Adipose tissue (tissue), 3 donors: Measurements from ENCODE around the gene C12orf43. TPM values are rescaled to one million over a fixed set of nuclear protein-coding genes. Genes with fewer than 3 reads are reported as not detected.

ENCODE experiments used
- H3K27ac ChIP-seq: one replicate; pipeline ENCODE4 v1.5.1; 2013; ENCODE audit warnings: low read depth, low read length
- WGBS, 3 donors: extraction: QIAGEN DNeasy Blood & Tissue Kit; methylation state at CpG; one replicate each; pipeline ENCODE4 v1.1.7; 2013; 5-methylcytosine and 5-hydroxymethylcytosine counted together
- polyA plus RNA-seq, 3 donors: library from polyadenylated mRNA; stranded (reverse); fragments of 200-250 nt; gene quantifications; one replicate each; pipeline ENCODE4 v1.2.3, GENCODE V29; 2013
- donor health status: healthy with polysubstance abuse.
- donor health status: Bipolar disorder and iron deficiency.
- donor health status: healthy.

Gene C12orf43
- polyA plus RNA-seq, 3 donors, result 5.9 to 15.6 (median 7.4) TPM

DNA sequence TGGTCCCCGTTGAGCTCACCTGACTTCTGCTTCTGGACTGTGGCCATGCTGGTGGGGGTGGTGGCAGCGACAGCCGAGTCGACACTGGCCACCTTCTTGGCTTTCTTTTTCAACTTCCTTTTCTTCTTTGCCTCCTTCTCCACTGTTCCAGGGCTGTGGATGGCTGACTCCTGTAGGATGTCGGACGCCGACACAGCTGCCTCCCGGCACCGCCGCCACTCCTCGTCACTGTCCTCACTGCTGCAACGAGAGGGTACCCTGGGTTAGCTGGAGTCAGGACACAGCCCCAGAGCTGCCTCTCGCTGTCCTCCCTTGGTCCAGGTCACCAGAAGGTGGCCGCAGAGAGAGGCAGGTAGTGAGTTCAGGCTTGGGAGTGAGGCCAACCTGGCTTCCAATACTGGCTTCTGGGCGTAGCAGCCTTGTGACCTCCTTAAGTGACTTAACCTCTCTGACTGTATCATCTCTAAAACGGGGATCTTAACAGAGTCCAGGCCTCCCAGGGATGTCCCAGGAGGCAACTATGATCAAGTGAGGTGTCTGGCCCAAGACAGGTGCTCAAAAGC lies 12.0 kb downstream of the C12orf43 start:
- WGBS, 3 donors, result 86 to 94% (median 93%) methylated on average over 16 of the region's 16 CpGs
- no peak overlapping the region for H3K27ac ChIP-seq

GRCh38 chr12:121003650-121004049 lies 12.6 kb downstream of the C12orf43 start:
- WGBS, 3 donors, result 64 to 86% (median 83%) methylated on average over 4 of the region's 4 CpGs
- no peak overlapping the region for H3K27ac ChIP-seq

DNA sequence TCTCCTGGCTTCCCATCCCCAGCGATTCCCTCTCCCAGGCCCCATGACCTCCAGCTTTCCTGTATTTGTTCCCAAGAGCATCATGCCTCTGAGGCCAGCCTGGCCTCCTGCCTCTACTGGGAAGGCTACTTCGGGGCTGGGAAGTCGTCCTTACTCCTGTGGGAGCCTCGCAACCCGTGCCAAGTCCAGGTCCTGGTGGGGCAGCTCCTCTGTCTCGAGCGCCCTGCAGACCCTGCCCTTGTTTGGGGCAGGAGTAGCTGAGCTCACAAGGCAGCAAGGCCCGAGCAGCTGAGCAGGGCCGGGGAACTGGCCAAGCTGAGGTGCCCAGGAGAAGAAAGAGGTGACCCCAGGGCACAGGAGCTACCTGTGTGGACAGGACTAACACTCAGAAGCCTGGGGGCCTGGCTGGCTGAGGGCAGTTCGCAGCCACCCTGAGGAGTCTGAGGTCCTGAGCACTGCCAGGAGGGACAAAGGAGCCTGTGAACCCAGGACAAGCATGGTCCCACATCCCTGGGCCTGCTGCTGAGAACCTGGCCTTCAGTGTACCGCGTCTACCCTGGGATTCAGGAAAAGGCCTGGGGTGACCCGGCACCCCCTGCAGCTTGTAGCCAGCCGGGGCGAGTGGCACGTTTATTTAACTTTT lies 14.3 kb downstream of the C12orf43 start:
- WGBS, 3 donors, result 83 to 89% (median 83%) methylated on average over 16 of the region's 16 CpGs
- no peak overlapping the region for H3K27ac ChIP-seq

GRCh38 chr12:121001060-121001459 lies 15.2 kb downstream of the C12orf43 start:
- WGBS, 3 donors, result 71 to 93% (median 75%) methylated on average over 11 of the region's 11 CpGs
- H3K27ac ChIP-seq, result no peak overlapping the region

DNA sequence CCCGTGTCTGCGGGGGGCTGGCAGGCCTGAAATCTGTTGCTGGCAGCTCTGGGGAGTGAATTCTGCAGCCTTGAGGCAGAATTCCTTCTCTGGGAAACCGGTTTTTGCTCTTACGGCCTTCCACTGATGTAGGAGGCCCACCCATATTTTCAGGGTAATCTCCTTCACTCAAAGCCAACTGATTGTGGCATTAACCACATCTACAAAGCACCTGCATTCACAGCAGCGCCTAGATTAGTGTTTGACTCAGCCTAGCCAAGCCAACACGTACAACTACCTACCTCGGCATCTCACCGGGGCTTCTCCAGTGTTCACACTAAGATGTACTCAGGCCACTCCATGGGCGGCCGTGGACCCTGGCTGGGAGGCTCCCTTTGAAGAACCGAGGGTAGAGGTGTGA lies 15.8 kb downstream of the C12orf43 start:
- no peak overlapping the region for H3K27ac ChIP-seq
- WGBS, 3 donors, result 70 to 89% (median 85%) methylated on average over 11 of the region's 11 CpGs

- no peak overlapping the region for H3K27ac ChIP-seq
- WGBS, 3 donors, result 45 to 47% (median 46%) methylated on average over 20 to 23 of the region's 23 CpGs
Observed at GRCh38 chr12:120999191-121000120, 16.8 kb downstream of the C12orf43 start.

- H3K27ac ChIP-seq, result no peak overlapping the region
- 81 to 98% (median 83%) methylated on average over 3 of the region's 3 CpGs for WGBS, 3 donors
Observed at GRCh38 chr12:120998435-120998834, 17.9 kb downstream of the C12orf43 start.

DNA sequence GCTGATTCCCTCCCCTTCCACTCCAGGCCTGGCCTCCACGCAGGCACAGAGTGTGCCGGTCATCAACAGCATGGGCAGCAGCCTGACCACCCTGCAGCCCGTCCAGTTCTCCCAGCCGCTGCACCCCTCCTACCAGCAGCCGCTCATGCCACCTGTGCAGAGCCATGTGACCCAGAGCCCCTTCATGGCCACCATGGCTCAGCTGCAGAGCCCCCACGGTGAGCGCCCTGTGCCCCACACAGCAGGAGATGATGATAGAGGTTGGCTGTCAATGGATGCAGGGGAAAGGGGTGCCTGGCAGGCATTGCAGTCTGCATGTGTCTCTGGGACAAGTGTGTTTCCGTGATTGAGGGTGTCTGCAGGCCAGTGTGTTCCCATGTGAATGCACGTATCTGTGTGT lies 18.8 kb downstream of the C12orf43 start:
- no peak overlapping the region for H3K27ac ChIP-seq
- WGBS, 3 donors, result 74 to 89% (median 87%) methylated on average over 9 of the region's 9 CpGs

- no peak overlapping the region for H3K27ac ChIP-seq
- WGBS, 3 donors, result 85 to 94% (median 87%) methylated on average over 10 to 11 of the region's 11 CpGs
Observed at GRCh38 chr12:120996133-120996746, 20.0 kb downstream of the C12orf43 start.

DNA sequence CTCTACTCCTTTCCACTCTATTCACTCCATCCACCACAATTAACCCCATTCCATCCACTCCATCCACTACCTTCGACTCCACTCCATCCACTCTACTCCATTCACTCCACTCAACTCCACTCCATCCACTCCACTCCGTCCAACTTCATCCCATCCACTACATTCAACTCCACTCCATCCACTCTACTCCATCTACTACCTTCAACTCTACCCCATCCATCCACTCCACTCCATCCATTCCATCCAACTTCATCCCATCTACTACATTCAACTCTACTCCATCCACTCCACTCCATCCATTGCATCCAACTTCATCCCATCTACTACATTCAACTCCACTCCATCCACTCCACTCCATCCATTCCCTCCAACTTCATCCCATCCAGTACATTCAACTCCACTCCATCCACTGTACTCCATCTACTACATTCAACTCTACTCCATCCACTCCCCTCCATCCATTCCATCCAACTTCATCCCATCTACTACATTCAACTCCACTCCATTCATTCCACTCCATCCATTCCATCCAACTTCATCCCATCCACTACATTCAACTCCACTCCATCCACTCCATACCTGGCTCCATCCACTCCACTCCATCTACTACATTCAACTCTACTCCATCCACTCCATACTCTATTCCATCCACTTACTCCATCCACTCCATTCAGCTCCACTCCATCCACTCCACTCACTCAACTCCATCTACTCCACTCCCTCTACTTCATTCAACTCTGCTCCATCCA lies 21.5 kb downstream of the C12orf43 start:
- no peak overlapping the region for H3K27ac ChIP-seq
- WGBS, 3 donors, result 91 to 95% (median 91%) methylated on average over 2 of the region's 2 CpGs

DNA sequence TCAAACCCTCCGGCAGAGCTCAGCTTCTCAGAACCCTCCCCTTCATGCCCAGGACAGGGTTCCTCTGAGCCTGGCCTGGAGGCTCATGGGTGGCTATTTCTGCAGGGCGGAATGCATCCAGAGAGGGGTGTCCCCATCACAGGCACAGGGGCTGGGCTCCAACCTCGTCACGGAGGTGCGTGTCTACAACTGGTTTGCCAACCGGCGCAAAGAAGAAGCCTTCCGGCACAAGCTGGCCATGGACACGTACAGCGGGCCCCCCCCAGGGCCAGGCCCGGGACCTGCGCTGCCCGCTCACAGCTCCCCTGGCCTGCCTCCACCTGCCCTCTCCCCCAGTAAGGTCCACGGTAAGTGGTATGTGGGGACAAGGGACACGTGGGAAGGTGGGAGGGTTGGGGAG lies 22.2 kb downstream of the C12orf43 start:
- H3K27ac ChIP-seq, result no peak overlapping the region
- WGBS, 3 donors, result 90 to 94% (median 93%) methylated on average over 13 to 15 of the region's 15 CpGs

- no peak overlapping the region for H3K27ac ChIP-seq
- WGBS, 3 donors, result 85 to 92% (median 87%) methylated on average over 11 of the region's 11 CpGs
Observed at GRCh38 chr12:120993496-120993895, 22.8 kb downstream of the C12orf43 start.

GRCh38 chr12:120992989-120993388 lies 23.3 kb downstream of the C12orf43 start:
- 91 to 98% (median 97%) methylated on average over 1 of the region's 1 CpG for WGBS, 3 donors
- H3K27ac ChIP-seq, result no peak overlapping the region

DNA sequence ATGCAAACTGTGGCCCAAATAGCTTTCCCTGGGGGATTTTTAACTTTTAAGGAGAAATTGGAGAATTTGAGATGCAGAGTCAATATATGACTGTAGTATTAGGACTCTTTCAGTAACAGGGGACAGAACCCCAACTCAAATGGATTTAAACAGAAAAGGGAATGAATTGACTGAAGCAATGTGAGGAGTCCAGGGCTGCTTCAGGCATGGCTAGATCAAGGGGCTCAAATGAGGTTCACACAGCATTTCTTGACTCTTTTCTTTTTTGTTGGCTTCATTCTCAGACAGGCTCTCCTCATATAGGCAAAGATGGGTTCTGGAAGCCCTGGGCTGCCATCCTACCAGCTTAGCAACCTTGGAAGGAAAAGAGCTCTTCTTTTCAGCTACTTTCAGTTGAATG lies 24.3 kb downstream of the C12orf43 start:
- H3K27ac ChIP-seq, result no peak overlapping the region

GRCh38 chr12:120990487-120991055 lies 25.7 kb downstream of the C12orf43 start:
- H3K27ac ChIP-seq, result no peak overlapping the region
- 59 to 83% (median 67%) methylated on average over 2 of the region's 2 CpGs for WGBS, 3 donors

- 83 to 91% (median 84%) methylated on average over 3 of the region's 3 CpGs for WGBS, 3 donors
- no peak overlapping the region for H3K27ac ChIP-seq
Observed at GRCh38 chr12:120989687-120990086, 26.6 kb downstream of the C12orf43 start.

GRCh38 chr12:120988658-120989057 lies 27.6 kb downstream of the C12orf43 start:
- WGBS, 3 donors, result 89 to 94% (median 91%) methylated on average over 17 of the region's 17 CpGs
- H3K27ac ChIP-seq, result no peak overlapping the region

GRCh38 chr12:120988234-120988633 lies 28.1 kb downstream of the C12orf43 start:
- no peak overlapping the region for H3K27ac ChIP-seq
- WGBS, 3 donors, result 89 to 91% (median 90%) methylated on average over 4 of the region's 4 CpGs
